ENCODE measurements around the gene ITGAD. TPM values are rescaled to one million over a fixed set of nuclear protein-coding genes. Genes with fewer than 3 reads are reported as not detected.

The ITGAD gene
- total and polyA plus RNA-seq, 2 of the 13 experiments (the other 11 are each of a cell fraction or from before 2014, with no cell fraction given) = not detected

DNA sequence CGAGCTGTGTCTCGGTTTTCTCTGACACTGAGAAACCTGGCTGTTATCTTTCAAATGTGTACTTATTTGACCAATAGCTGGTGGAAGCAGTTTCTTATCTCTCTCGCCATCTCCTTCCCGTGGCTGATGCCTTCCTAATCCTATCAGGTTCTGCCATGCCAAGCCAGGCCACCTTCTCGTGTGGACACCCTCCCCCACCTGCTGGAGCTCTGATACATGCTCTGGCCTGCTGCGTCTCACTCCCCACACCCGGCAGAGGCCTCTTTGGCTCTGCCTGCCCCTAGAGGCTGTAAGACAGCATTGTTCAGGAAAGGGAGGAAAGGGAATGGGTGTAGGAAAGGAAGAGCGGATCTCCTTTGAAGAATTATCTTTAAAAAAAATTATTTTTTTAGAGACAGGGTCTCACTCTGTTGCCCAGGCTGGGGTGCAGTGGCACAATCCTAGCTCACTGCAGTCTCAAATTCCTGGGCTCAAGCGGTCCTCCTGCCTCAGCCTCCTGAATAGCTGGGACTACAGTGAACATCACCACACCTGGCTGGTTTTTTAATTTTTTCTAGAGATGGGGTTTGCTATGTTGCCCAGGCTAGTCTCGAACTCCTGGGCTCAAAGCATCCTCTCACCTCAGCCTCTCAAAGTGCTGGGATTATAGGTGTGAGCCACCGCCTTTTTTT lies 58.7 kb downstream of the ITGAD start (continued):
- TF ChIP-seq ARID5B (CRISPR knock-in tag; IDR thresholded peaks at IDR 0.05) (peak; percentile 52; the same call in 1 of the 2 replicates), NR2F2 (IDR thresholded peaks at IDR 0.05; ENCODE audit: borderline replicate concordance, low read depth) (no peak), ZNF407 (CRISPR knock-in tag; IDR thresholded peaks at IDR 0.05; ENCODE audit: not compliant biosample characterization) (no peak), ETV5 (CRISPR knock-in tag; IDR thresholded peaks at IDR 0.05; ENCODE audit: borderline replicate concordance) (peak; percentile 30; the same call in 1 of the 2 replicates), SMAD3 (CRISPR knock-in tag; IDR thresholded peaks at IDR 0.05) (0 out of 2 replicates have a peak, but pooled peaks have one; percentile 26)
- TF ChIP-seq, protein P1, sequence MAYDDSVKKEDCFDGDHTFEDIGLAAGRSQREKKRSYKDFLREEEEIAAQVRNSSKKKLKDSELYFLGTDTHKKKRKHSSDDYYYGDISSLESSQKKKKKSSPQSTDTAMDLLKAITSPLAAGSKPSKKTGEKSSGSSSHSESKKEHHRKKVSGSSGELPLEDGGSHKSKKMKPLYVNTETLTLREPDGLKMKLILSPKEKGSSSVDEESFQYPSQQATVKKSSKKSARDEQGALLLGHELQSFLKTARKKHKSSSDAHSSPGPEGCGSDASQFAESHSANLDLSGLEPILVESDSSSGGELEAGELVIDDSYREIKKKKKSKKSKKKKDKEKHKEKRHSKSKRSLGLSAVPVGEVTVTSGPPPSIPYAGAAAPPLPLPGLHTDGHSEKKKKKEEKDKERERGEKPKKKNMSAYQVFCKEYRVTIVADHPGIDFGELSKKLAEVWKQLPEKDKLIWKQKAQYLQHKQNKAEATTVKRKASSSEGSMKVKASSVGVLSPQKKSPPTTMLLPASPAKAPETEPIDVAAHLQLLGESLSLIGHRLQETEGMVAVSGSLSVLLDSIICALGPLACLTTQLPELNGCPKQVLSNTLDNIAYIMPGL (CRISPR knock-in tag; IDR thresholded peaks at IDR 0.05; ENCODE audit: borderline replicate concordance in 1 of 2, low read depth in 1 of 2) = peak; percentile 50 to 86; a peak in 3 of 4 replicates
- TF ChIP-seq, protein P2, sequence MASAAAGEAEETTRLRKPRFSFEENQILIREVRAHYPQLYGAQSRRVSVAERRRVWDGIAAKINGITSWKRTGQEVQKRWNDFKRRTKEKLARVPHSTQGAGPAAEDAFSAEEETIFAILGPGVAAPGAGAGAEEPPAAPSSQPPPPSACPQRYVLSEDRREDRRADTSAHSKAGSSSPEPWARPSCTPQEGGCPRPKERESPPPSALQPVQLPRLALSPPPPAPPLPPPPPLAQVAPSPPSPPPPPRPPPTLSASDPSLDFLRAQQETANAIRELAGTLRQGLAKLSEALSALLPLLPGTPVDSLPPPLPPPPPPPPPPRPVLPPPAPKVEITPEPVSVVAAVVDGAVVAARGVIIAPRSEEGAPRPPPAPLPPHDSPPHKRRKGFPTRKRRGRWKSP (CRISPR knock-in tag; IDR thresholded peaks at IDR 0.05) = no peak
- TF ChIP-seq, protein P3, sequence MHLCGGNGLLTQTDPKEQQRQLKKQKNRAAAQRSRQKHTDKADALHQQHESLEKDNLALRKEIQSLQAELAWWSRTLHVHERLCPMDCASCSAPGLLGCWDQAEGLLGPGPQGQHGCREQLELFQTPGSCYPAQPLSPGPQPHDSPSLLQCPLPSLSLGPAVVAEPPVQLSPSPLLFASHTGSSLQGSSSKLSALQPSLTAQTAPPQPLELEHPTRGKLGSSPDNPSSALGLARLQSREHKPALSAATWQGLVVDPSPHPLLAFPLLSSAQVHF (CRISPR knock-in tag; IDR thresholded peaks at IDR 0.05) = no peak

Measured in HepG2 (cell line).